WERI-Rb-1 (cell line): ENCODE measurements around the gene SPEN.

Experiments
- DNase-seq: peaks from one replicate; pipeline ENCODE4 v3.0.0-alpha.2; 2020
- H3K27ac ChIP-seq: fragments of 250-450 bp; sonication (Bioruptor Pico); 2 replicates; pipeline ENCODE4 v1.5.1; 2020; ENCODE audit warnings: mild to moderate bottlenecking, moderate library complexity
- H3K27me3 ChIP-seq: fragments of 250-450 bp; sonication (Bioruptor Pico); 2 replicates; pipeline ENCODE4 v1.5.1; 2021; ENCODE audit warnings: mild to moderate bottlenecking, low read depth, moderate library complexity; ENCODE audit not compliant: insufficient read depth, severe bottlenecking
- H3K36me3 ChIP-seq: fragments of 250-450 bp; sonication (Bioruptor Pico); 2 replicates; pipeline ENCODE4 v1.5.1; 2020; ENCODE audit warnings: mild to moderate bottlenecking, moderate library complexity
- H3K4me3 ChIP-seq: 2 replicates; pipeline ENCODE4 v1.5.1; 2011; ENCODE audit warnings: low read depth, mild to moderate bottlenecking, control low read depth, low read length
- H3K9me3 ChIP-seq: fragments of 250-450 bp; sonication (Bioruptor Pico); 2 replicates; pipeline ENCODE4 v1.5.1; 2021; ENCODE audit warnings: mild to moderate bottlenecking, moderate library complexity; ENCODE audit not compliant: severe bottlenecking
- CTCF ChIP-seq: IDR thresholded peaks from 2 replicates; pipeline ENCODE4 v1.5.1; 2011; ENCODE audit warnings: low read depth, mild to moderate bottlenecking, control low read depth, inconsistent platforms, low read length

SPEN gene

DNA sequence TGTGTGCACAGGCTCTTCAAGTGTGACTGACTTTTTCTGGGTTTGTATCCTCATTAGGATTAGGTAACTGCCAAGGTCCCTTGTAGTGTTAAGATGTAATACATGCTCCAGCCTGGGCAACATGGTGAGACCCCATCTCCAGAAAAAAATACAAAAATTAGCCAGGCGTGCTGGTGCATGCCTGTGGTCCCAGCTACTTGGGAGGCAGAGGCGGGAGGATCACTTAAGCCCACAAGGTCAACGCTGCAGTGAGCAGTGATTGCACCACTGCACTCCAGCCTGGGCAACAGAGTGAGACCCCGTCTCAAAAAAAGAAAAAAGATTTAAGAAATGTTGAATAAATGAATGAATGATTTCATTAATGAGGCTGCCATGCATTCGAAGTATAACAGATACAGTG, 113.3 kb downstream of the SPEN start:
- no peak for DNase-seq
- TF ChIP-seq CTCF = no peak

DNA sequence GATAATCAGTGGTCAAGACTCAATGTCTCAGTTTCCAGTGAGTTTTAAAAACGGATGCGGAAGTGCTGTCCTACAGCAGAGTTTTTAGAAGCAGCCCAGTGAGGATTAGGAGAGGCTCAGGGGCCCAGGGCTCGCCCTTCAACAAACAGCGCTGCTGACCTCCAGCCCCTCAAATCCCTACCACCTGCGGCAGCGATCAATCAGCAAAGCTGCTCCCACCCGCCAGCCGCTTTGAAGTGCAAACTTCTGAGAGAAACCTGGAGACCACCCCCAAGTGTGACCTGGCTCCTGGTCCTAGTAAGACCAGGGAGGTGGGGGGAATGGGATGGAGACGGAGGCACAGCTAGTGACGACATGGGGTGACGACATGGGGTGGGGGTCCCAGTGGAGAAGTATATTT, 114.0 kb downstream of the SPEN start:
- Histone ChIP-seq H3K4me3 (no peak overlapping the region), H3K27me3 (no peaks in the 10 kb centered on the region), H3K9me3 (no peaks in the 10 kb centered on the region), H3K27ac (peak overlapping the region; percentile 48), H3K36me3 (peaks cover 3% of the 10 kb centered on the region; the same call in 1 of the 2 replicates)
- peak; percentile 62 for DNase-seq
- no peak for TF ChIP-seq CTCF

More for the DNA sequence above, 113.3 kb downstream of the SPEN start:
- Histone ChIP-seq H3K36me3 (peaks cover 3% of the 10 kb centered on the region; the same call in 1 of the 2 replicates), H3K9me3 (no peaks in the 10 kb centered on the region), H3K27me3 (no peaks in the 10 kb centered on the region), H3K27ac (no peak overlapping the region), H3K4me3 (no peak overlapping the region)

DNA sequence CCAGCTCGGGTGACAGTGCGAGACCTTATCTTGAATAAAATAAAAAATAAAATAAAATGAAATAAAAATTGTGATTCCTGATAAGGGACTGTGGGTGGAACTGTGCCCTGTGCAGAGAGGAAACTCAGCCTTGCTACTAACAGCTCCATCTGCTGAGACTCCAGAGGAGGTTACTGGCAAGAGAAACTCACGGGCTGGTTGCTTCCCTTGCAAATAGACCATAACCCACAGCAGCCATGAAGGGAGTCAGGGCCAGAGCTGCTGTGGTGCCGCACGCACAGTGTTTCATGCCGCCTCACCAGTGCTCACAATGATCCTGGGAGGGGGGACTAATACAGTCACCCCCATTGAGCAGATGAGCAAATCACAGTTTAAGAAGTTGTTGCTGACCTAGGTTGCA, 114.7 kb downstream of the SPEN start:
- TF ChIP-seq CTCF = no peak
- H3K36me3 ChIP-seq = peaks cover 3% of the 10 kb centered on the region; the same call in 1 of the 2 replicates
- no peaks in the 10 kb centered on the region for H3K9me3 ChIP-seq
- H3K4me3 ChIP-seq = no peak overlapping the region
- no peak for DNase-seq
- peak overlapping the region; percentile 48; the same call in 1 of the 2 replicates for H3K27ac ChIP-seq
- no peaks in the 10 kb centered on the region for H3K27me3 ChIP-seq

- H3K36me3 ChIP-seq = peaks cover 3% of the 10 kb centered on the region
- no peak overlapping the region for H3K4me3 ChIP-seq
- H3K27me3 ChIP-seq = no peaks in the 10 kb centered on the region
- TF ChIP-seq CTCF = no peak
- no peak overlapping the region for H3K27ac ChIP-seq
- no peak for DNase-seq
- no peaks in the 10 kb centered on the region for H3K9me3 ChIP-seq
Measured at GRCh38 chr1:15962671-15963362, 115.3 kb downstream of the SPEN start.

DNA sequence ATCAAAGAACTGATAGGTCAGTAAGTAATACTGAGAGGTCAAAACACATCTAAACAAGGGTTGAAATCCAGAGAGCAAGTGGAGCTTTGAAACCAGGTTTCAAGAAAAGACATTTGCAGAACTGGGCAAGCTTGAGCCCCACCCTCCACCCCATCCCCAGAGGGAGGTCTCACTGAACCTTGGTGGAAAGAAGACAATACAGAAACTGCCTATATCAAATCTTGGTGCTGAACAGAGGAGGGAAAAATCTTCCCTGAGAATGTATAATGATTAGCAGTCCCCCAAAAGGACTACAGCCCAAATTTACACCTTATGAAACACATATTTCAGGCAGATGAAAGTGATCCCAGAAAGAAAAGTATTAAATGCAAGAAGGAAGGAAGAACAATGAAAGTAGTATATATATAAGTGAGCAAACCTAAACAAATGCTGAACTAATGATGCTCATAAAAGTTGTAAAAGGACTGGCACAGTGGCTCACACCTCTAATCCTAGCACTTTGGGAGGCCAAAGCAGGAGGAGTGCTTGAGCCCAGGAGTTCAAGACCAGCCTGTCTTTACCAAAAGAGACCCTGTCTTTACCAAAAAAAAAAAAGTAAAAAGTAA, 116.0 kb downstream of the SPEN start:
- DNase-seq = no peak
- H3K9me3 ChIP-seq = no peaks in the 10 kb centered on the region
- no peak for TF ChIP-seq CTCF
- H3K4me3 ChIP-seq = no peak overlapping the region
- no peak overlapping the region for H3K27ac ChIP-seq
- H3K36me3 ChIP-seq = peaks cover 10% of the 10 kb centered on the region
- no peaks in the 10 kb centered on the region for H3K27me3 ChIP-seq
